ENCODE data around the gene PARVB. TPM values are rescaled to one million over a fixed set of nuclear protein-coding genes. Genes with fewer than 3 reads are reported as not detected.

Gene PARVB
- total and polyA plus RNA-seq, 2 of the 8 experiments (the other 6 are each of a cell fraction or from before 2014, with no cell fraction given) = 14.5 to 18.6 TPM

DNA sequence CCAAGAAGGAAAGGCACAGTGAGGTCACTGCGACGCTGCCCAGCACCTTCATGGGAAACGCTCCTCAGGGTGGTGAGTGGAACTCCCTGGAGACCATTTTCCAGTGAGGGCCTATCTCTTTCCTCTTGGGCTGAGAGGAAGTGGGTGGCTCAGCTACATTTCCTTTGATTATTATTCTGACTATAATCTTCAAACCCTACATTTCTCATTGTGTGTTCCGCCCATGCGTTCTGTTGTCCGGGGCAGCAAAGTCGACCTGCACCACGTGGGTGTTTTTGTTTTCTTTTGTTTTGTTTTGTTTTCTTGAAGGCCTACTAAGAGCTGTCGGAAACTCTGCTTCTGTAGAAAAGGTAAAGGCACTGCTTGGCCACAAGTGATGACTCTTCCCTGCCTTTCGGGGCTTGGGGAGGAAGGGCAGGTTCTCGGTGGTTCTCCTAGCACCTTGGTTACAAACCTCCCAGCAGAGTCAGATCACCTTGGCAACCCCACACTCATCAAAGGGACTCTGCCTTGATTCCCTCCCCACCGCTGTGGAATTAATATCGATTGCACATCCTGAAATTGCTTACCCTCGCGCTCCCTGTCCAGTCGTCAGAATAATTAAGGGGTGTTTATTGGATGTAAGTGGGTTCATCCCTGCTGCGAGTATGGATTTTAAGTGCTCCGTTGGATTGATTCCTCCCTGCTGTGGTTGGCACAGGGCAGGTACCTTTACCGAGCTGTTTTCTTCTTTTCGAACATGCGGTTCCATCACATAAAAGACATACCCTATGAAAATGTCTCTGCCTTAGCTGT, 7.3 kb downstream of the PARVB start (continued):
- TF ChIP-seq EGR1 (IDR thresholded peaks at IDR 0.05; ENCODE audit: borderline replicate concordance, low read depth, low read length) (no peak), MAFK (IDR thresholded peaks at IDR 0.05; ENCODE audit: low read depth, low read length) (no peak)
